ENCODE results near the gene CDH5. TPM values are rescaled to one million over a fixed set of nuclear protein-coding genes. Genes with fewer than 3 reads are reported as not detected.

The CDH5 gene
- total and polyA plus RNA-seq, 9 donors = 6.0 to 36.8 (median 13.4) TPM

DNA sequence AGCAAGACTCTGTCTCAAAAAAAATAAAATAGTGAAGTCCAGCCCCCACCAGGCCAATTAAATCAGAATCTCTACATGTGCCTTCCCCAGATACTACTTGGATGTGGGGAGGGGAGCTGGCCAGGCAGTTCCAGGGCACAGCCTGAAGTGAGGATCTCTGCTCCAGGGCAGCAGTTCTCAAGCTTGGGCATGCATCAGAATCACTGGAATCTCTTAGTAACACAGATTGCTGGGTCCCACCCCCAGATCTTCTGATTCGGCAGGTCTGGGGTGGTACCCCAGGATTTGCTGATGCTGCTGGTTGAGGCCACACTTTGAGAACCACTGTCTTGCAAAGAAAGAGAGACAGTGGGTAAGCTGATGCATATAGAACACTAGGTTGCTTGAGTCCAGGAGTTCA is 8.3 kb upstream of the CDH5 start:
- Histone ChIP-seq H3K36me3 (no peaks in the 10 kb centered on the region), H3K4me1 (ENCODE audit: insufficient read depth) (no peaks in the 10 kb centered on the region), H3K9me3 (no peaks in the 10 kb centered on the region), H3K27me3 (no peaks in the 10 kb centered on the region), H3K27ac (no peak overlapping the region), H3K4me3 (no peak overlapping the region)
- intact Hi-C loops (cut with DNase I) = no loop called here
- TF ChIP-seq, protein P1, sequence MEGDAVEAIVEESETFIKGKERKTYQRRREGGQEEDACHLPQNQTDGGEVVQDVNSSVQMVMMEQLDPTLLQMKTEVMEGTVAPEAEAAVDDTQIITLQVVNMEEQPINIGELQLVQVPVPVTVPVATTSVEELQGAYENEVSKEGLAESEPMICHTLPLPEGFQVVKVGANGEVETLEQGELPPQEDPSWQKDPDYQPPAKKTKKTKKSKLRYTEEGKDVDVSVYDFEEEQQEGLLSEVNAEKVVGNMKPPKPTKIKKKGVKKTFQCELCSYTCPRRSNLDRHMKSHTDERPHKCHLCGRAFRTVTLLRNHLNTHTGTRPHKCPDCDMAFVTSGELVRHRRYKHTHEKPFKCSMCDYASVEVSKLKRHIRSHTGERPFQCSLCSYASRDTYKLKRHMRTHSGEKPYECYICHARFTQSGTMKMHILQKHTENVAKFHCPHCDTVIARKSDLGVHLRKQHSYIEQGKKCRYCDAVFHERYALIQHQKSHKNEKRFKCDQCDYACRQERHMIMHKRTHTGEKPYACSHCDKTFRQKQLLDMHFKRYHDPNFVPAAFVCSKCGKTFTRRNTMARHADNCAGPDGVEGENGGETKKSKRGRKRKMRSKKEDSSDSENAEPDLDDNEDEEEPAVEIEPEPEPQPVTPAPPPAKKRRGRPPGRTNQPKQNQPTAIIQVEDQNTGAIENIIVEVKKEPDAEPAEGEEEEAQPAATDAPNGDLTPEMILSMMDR (IDR thresholded peaks at IDR 0.05) = no peak
- no peak for TF ChIP-seq POLR2A (IDR thresholded peaks at IDR 0.05)
- TF ChIP-seq EP300 (IDR thresholded peaks at IDR 0.05) = no peak
- DNase-seq = no peak
- 81 to 92% (median 83%) methylated on average over 1 of the region's 1 CpG for WGBS, 3 donors

GRCh38 chr16:66359012-66359411 is 7.5 kb upstream of the CDH5 start:
- H3K4me3 ChIP-seq = no peak overlapping the region
- no peak overlapping the region for H3K27ac ChIP-seq
- no peaks in the 10 kb centered on the region for H3K36me3 ChIP-seq
- TF ChIP-seq, protein P1 (IDR thresholded peaks at IDR 0.05) = no peak
- TF ChIP-seq EP300 (IDR thresholded peaks at IDR 0.05) (no peak), POLR2A (IDR thresholded peaks at IDR 0.05) (no peak)
- no peak for DNase-seq
- no peaks in the 10 kb centered on the region for H3K27me3 ChIP-seq
- no peaks in the 10 kb centered on the region for H3K4me1 ChIP-seq (ENCODE audit: insufficient read depth)
- H3K9me3 ChIP-seq = no peaks in the 10 kb centered on the region
- 69 to 88% (median 75%) methylated on average over 10 of the region's 10 CpGs for WGBS, 3 donors
- intact Hi-C loops (cut with DNase I) = no loop called here

DNA sequence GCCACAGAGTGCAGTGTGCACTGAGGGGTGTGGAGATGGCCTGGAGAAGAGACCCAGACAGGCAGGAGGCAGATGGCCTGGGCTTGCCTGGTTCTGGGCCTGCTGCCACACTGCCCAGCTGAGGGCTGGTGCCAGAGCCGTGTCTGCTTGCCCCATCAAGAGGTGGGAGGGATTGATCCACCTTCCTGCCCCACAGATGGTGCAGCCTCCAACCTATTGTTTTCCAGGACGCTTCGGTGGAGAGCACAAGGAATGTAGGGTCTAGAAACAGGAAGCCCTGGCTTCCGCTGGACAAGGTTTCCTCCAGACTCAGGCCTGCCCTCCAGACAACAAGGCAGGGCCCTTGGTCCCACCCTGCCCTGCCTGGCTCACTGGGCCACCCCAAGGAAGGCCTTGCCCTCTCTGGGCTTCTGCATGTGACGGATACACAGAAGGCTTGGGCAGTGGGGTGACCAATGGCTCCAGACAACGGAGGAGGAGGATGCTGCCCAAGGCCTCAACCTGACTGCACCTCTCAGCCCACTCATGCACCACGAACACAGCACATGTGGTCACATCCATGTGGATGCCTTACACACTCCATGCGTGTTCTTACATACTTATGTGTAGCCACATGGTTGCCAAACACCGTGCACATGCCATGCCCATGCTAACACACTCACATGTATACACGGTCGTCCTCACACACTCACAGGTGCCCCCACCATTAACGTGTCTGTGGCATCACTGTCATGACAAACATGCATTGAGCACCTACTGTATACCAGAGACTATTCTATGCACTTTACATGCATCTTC is 6.5 kb upstream of the CDH5 start:
- Histone ChIP-seq H3K36me3 (no peaks in the 10 kb centered on the region), H3K27ac (no peak overlapping the region), H3K9me3 (no peaks in the 10 kb centered on the region), H3K4me1 (ENCODE audit: insufficient read depth) (peaks cover 6% of the 10 kb centered on the region), H3K4me3 (no peak overlapping the region), H3K27me3 (no peaks in the 10 kb centered on the region)
- no peak for DNase-seq
- intact Hi-C loops (cut with DNase I) = loop anchor here in 1 of 4 donors (5.0 kb wide), 1 partner anchor 127 kb away; no protein-coding TSS in a partner anchor
- WGBS, 3 donors = 75 to 80% (median 78%) methylated on average over 12 of the region's 12 CpGs
- TF ChIP-seq, protein P1 (IDR thresholded peaks at IDR 0.05) = no peak
- TF ChIP-seq EP300 (IDR thresholded peaks at IDR 0.05) = no peak
- TF ChIP-seq POLR2A (IDR thresholded peaks at IDR 0.05) = no peak

- WGBS, 3 donors = 73 to 84% (median 76%) methylated on average over 12 of the region's 12 CpGs
- Histone ChIP-seq H3K4me1 (ENCODE audit: insufficient read depth) (peaks cover 7% of the 10 kb centered on the region), H3K27me3 (no peaks in the 10 kb centered on the region), H3K36me3 (no peaks in the 10 kb centered on the region), H3K4me3 (no peak overlapping the region), H3K9me3 (no peaks in the 10 kb centered on the region), H3K27ac (no peak overlapping the region)
- TF ChIP-seq POLR2A (IDR thresholded peaks at IDR 0.05) = no peak
- no peak for TF ChIP-seq EP300 (IDR thresholded peaks at IDR 0.05)
- TF ChIP-seq, protein P1 (IDR thresholded peaks at IDR 0.05) = no peak
- no peak for DNase-seq
- intact Hi-C loops (cut with DNase I) = loop anchor here in 1 of 4 donors (5.0 kb wide), 1 partner anchor 127 kb away; no protein-coding TSS in a partner anchor
Measured at GRCh38 chr16:66360624-66361324, 5.7 kb upstream of the CDH5 start.
